Measurements from ENCODE around the gene IRF6. TPM values are rescaled to one million over a fixed set of nuclear protein-coding genes. Genes with fewer than 3 reads are reported as not detected.

Gene IRF6
- polyA plus RNA-seq, 1 donor from 2014 or later, result not detected

- no peaks in the 10 kb centered on the region for H3K36me3 ChIP-seq (ENCODE audit: insufficient read depth, low read length)
- no peak overlapping the region for H2AFZ ChIP-seq (ENCODE audit: low read depth, low read length)
- no peak overlapping the region for H3K9ac ChIP-seq (ENCODE audit: low read length)
- H3K79me2 ChIP-seq (replicated peaks; ENCODE audit: insufficient read depth, low read length), result no peaks in the 10 kb centered on the region
- H3K4me2 ChIP-seq (ENCODE audit: low read length), result no peak overlapping the region
- H3K27me3 ChIP-seq (ENCODE audit: insufficient read depth, low read depth, low read length), result no peaks in the 10 kb centered on the region
- H3K4me3 ChIP-seq (ENCODE audit: low read length), result no peak overlapping the region
- no peaks in the 10 kb centered on the region for H4K20me1 ChIP-seq (ENCODE audit: insufficient read depth)
- H3K9me3 ChIP-seq (ENCODE audit: low read length), result no peaks in the 10 kb centered on the region
- TF ChIP-seq TAF1 (IDR thresholded peaks at IDR 0.05; ENCODE audit: low read depth), result no peak
- no peaks in the 10 kb centered on the region for H3F3A ChIP-seq (ENCODE audit: insufficient read depth, low read length, poor library complexity, severe bottlenecking)
- no peaks in the 10 kb centered on the region for H3K9me2 ChIP-seq (ENCODE audit: insufficient read depth, low read length)
- H3K27ac ChIP-seq (ENCODE audit: low read length), result no peak overlapping the region
Observed at GRCh38 chr1:209766051-209766450, 39.9 kb downstream of the IRF6 start.

GRCh38 chr1:209761011-209761635, 44.8 kb downstream of the IRF6 start:
- no peak overlapping the region for H3K4me2 ChIP-seq (ENCODE audit: low read length)
- H3K79me2 ChIP-seq (replicated peaks; ENCODE audit: insufficient read depth, low read length), result no peaks in the 10 kb centered on the region
- H4K20me1 ChIP-seq (ENCODE audit: insufficient read depth), result no peaks in the 10 kb centered on the region
- no peaks in the 10 kb centered on the region for H3F3A ChIP-seq (ENCODE audit: insufficient read depth, low read length, poor library complexity, severe bottlenecking)
- no peak overlapping the region for H3K9ac ChIP-seq (ENCODE audit: low read length)
- no peaks in the 10 kb centered on the region for H3K9me3 ChIP-seq (ENCODE audit: low read length)
- H3K27ac ChIP-seq (ENCODE audit: low read length), result no peak overlapping the region
- no peaks in the 10 kb centered on the region for H3K9me2 ChIP-seq (ENCODE audit: insufficient read depth, low read length)
- no peaks in the 10 kb centered on the region for H3K36me3 ChIP-seq (ENCODE audit: insufficient read depth, low read length)
- TF ChIP-seq EP300 (conservative IDR thresholded peaks at IDR 0.05; ENCODE audit: poor library complexity, severe bottlenecking) (no peak), POLR2AphosphoS5 (IDR thresholded peaks at IDR 0.05) (no peak)
- no peaks in the 10 kb centered on the region for H3K27me3 ChIP-seq (ENCODE audit: insufficient read depth, low read depth, low read length)
- no peak overlapping the region for H3K4me3 ChIP-seq (ENCODE audit: low read length)
- no peak overlapping the region for H2AFZ ChIP-seq (ENCODE audit: low read depth, low read length)

- Histone ChIP-seq H3F3A (ENCODE audit: insufficient read depth, low read length, poor library complexity, severe bottlenecking) (no peaks in the 10 kb centered on the region), H2AFZ (ENCODE audit: low read depth, low read length) (no peak overlapping the region), H3K4me3 (ENCODE audit: low read length) (no peak overlapping the region), H3K27ac (ENCODE audit: low read length) (no peak overlapping the region), H3K79me2 (replicated peaks; ENCODE audit: insufficient read depth, low read length) (no peaks in the 10 kb centered on the region), H3K9me3 (ENCODE audit: low read length) (no peaks in the 10 kb centered on the region), H3K36me3 (ENCODE audit: insufficient read depth, low read length) (no peaks in the 10 kb centered on the region), H4K20me1 (ENCODE audit: insufficient read depth) (no peaks in the 10 kb centered on the region), H3K4me2 (ENCODE audit: low read length) (no peak overlapping the region), H3K9me2 (ENCODE audit: insufficient read depth, low read length) (no peaks in the 10 kb centered on the region), H3K27me3 (ENCODE audit: insufficient read depth, low read depth, low read length) (no peaks in the 10 kb centered on the region), H3K9ac (ENCODE audit: low read length) (no peak overlapping the region)
- no peak for TF ChIP-seq MXI1 (conservative IDR thresholded peaks at IDR 0.05; ENCODE audit: poor library complexity, severe bottlenecking)
- no peak for TF ChIP-seq SMC3 (conservative IDR thresholded peaks at IDR 0.05; ENCODE audit: poor library complexity)
- no peak for TF ChIP-seq EZH2 (IDR thresholded peaks at IDR 0.05; ENCODE audit: borderline replicate concordance, insufficient read depth, low read length, poor library complexity, severe bottlenecking)
- TF ChIP-seq POLR2AphosphoS5 (IDR thresholded peaks at IDR 0.05), result no peak
- no peak for TF ChIP-seq RAD21 (conservative IDR thresholded peaks at IDR 0.05)
- TF ChIP-seq TAF1 (IDR thresholded peaks at IDR 0.05; ENCODE audit: low read depth), result no peak
- TF ChIP-seq EP300 (conservative IDR thresholded peaks at IDR 0.05; ENCODE audit: poor library complexity, severe bottlenecking), result no peak
- TF ChIP-seq CTCF (IDR thresholded peaks at IDR 0.05; ENCODE audit: poor library complexity, severe bottlenecking), result no peak
- TF ChIP-seq REST (IDR thresholded peaks at IDR 0.05; ENCODE audit: borderline replicate concordance), result no peak
Observed at GRCh38 chr1:209759829-209760359, 46.0 kb downstream of the IRF6 start.
